ENCODE data around the gene NR1H3.

NR1H3 gene

GRCh38 chr11:47285969-47286770 is 28.4 kb downstream of the NR1H3 start:
- H3K36me3 Mint-ChIP-seq (ENCODE audit: low read depth): peaks cover 82% of the 10 kb centered on the region
- no peaks in the 10 kb centered on the region for H3K27me3 Mint-ChIP-seq (ENCODE audit: low read depth)
- no peak overlapping the region for H3K27ac Mint-ChIP-seq
- no peaks in the 10 kb centered on the region for H3K9me3 Mint-ChIP-seq
- no peak overlapping the region for H3K4me3 Mint-ChIP-seq
- no peak for TF ChIP-seq CTCF (IDR thresholded peaks at IDR 0.05; ENCODE audit: unreplicated experiment in 3 of 3)
- H3K4me1 Mint-ChIP-seq: no peaks in the 10 kb centered on the region

GRCh38 chr11:47288066-47288465 is 30.3 kb downstream of the NR1H3 start:
- Mint-ChIP-seq H3K27ac (no peak overlapping the region), H3K4me3 (no peak overlapping the region), H3K27me3 (ENCODE audit: low read depth) (no peaks in the 10 kb centered on the region), H3K9me3 (no peaks in the 10 kb centered on the region), H3K36me3 (ENCODE audit: low read depth) (peaks cover 86% of the 10 kb centered on the region), H3K4me1 (no peaks in the 10 kb centered on the region)
- TF ChIP-seq CTCF (IDR thresholded peaks at IDR 0.05; ENCODE audit: unreplicated experiment in 3 of 3): no peak

GRCh38 chr11:47289856-47290255 is 32.1 kb downstream of the NR1H3 start:
- no peaks in the 10 kb centered on the region for H3K27me3 Mint-ChIP-seq (ENCODE audit: low read depth)
- no peak for TF ChIP-seq CTCF (IDR thresholded peaks at IDR 0.05; ENCODE audit: unreplicated experiment in 3 of 3)
- no peak overlapping the region for H3K4me3 Mint-ChIP-seq
- H3K27ac Mint-ChIP-seq: no peak overlapping the region
- H3K9me3 Mint-ChIP-seq: no peaks in the 10 kb centered on the region
- no peaks in the 10 kb centered on the region for H3K4me1 Mint-ChIP-seq
- peaks cover 86% of the 10 kb centered on the region for H3K36me3 Mint-ChIP-seq (ENCODE audit: low read depth)

- Mint-ChIP-seq H3K4me3 (no peak overlapping the region), H3K36me3 (ENCODE audit: low read depth) (peaks cover 93% of the 10 kb centered on the region), H3K27me3 (ENCODE audit: low read depth) (no peaks in the 10 kb centered on the region), H3K9me3 (peaks cover 25% of the 10 kb centered on the region), H3K27ac (no peak overlapping the region), H3K4me1 (no peaks in the 10 kb centered on the region)
- TF ChIP-seq CTCF (IDR thresholded peaks at IDR 0.05; ENCODE audit: unreplicated experiment in 3 of 3): no peak
These were observed 37.6 kb downstream of the NR1H3 start for GRCh38 chr11:47295385-47295784.

GRCh38 chr11:47296045-47296444 is 38.2 kb downstream of the NR1H3 start:
- Mint-ChIP-seq H3K27me3 (ENCODE audit: low read depth) (no peaks in the 10 kb centered on the region), H3K4me3 (no peak overlapping the region), H3K4me1 (no peaks in the 10 kb centered on the region), H3K9me3 (peaks cover 28% of the 10 kb centered on the region), H3K27ac (no peak overlapping the region), H3K36me3 (ENCODE audit: low read depth) (peaks cover 93% of the 10 kb centered on the region)
- TF ChIP-seq CTCF (IDR thresholded peaks at IDR 0.05; ENCODE audit: unreplicated experiment in 3 of 3): no peak

- no peak overlapping the region for H3K4me3 Mint-ChIP-seq
- peaks cover 95% of the 10 kb centered on the region for H3K36me3 Mint-ChIP-seq (ENCODE audit: low read depth)
- no peaks in the 10 kb centered on the region for H3K27me3 Mint-ChIP-seq (ENCODE audit: low read depth)
- peaks cover 47% of the 10 kb centered on the region for H3K9me3 Mint-ChIP-seq
- TF ChIP-seq CTCF (IDR thresholded peaks at IDR 0.05; ENCODE audit: unreplicated experiment in 3 of 3): no peak
- H3K27ac Mint-ChIP-seq: no peak overlapping the region
- H3K4me1 Mint-ChIP-seq: no peaks in the 10 kb centered on the region
These were observed 41.3 kb downstream of the NR1H3 start for GRCh38 chr11:47299078-47299477.

Measured in nephron (organoid).